Measurements from ENCODE around the gene CRY2. TPM values are rescaled to one million over a fixed set of nuclear protein-coding genes. Genes with fewer than 3 reads are reported as not detected.

The CRY2 gene
- total and polyA plus RNA-seq, 2 of the 8 experiments (the other 6 are each of a cell fraction or from before 2014, with no cell fraction given), result 8.0 to 9.4 TPM

- no peak for TF ChIP-seq CHD7 (IDR thresholded peaks at IDR 0.05; ENCODE audit: insufficient replicate concordance, low read length)
- TF ChIP-seq BCL11A (IDR thresholded peaks at IDR 0.05; ENCODE audit: low read depth in 2 of 2, low read length in 2 of 2), result no peak
- no peak for TF ChIP-seq SP1 (IDR thresholded peaks at IDR 0.05; ENCODE audit: low read depth, low read length)
- TF ChIP-seq BACH1 (IDR thresholded peaks at IDR 0.05; ENCODE audit: low read length), result no peak
- no peak for TF ChIP-seq NRF1 (IDR thresholded peaks at IDR 0.05; ENCODE audit: low read depth, low read length)
- no peak for TF ChIP-seq YY1 (IDR thresholded peaks at IDR 0.05; ENCODE audit: low read depth, low read length)
Observed at GRCh38 chr11:45830596-45830995, 16.7 kb upstream of the CRY2 start (continued).

Measured in H1 (cell line).